Measurements from ENCODE around the gene FARP1.

The FARP1 gene

DNA sequence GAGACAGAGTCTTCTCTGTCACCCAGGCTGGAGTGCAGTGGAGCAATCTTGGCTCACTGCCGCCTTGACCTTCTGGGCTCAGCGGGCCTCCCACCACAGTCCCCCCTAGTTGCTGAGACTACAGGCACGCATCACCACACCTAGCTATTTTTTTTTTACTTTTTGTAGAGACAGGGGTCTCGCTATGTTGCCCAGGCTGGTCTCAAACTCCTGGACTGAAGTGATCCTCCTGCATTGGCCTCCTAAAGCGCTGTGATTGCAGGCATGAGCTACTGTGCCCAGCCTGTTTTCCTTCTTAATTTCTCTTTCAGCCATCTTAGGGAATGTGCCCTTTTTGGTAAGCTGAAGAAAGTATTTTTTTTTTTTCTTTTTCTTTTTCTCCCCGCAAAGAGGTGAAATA lies 76.8 kb downstream of the FARP1 start:
- in situ Hi-C loops (cut with HindIII; ENCODE audit: low sequenced_read_pairs): no loop called here
- H3K4me3 ChIP-seq (ENCODE audit: low read depth, low read length): no peak overlapping the region
- no peak for DNase-seq (ENCODE audit: low read depth)
- TF ChIP-seq, protein P1, sequence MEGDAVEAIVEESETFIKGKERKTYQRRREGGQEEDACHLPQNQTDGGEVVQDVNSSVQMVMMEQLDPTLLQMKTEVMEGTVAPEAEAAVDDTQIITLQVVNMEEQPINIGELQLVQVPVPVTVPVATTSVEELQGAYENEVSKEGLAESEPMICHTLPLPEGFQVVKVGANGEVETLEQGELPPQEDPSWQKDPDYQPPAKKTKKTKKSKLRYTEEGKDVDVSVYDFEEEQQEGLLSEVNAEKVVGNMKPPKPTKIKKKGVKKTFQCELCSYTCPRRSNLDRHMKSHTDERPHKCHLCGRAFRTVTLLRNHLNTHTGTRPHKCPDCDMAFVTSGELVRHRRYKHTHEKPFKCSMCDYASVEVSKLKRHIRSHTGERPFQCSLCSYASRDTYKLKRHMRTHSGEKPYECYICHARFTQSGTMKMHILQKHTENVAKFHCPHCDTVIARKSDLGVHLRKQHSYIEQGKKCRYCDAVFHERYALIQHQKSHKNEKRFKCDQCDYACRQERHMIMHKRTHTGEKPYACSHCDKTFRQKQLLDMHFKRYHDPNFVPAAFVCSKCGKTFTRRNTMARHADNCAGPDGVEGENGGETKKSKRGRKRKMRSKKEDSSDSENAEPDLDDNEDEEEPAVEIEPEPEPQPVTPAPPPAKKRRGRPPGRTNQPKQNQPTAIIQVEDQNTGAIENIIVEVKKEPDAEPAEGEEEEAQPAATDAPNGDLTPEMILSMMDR (IDR thresholded peaks at IDR 0.05; ENCODE audit: low read depth, low read length, missing control alignments): no peak

DNA sequence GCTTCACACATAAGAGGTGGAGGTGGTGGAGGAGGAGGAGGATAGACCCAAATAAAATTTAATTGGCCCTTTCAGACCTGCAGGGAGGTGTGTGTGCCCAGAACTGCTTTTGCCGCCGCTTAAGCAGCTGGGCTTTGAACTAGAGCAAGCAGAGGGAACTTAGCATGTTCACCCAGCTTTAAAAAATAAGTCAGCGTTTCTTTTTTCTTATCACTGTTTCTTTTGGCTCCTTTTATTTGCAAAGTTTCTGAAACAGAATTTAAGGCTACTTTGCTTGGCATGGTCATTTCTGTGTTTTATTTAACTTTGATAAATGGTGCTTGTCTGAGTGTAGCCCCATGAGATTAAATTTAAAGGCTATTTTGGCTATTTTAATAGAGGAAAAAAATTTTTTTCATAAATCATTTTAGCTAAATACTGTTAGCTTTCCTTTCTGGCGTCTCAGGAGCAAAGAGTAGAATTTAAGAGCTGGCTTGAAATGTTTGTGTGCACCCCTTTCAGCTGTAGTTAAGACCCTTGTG lies 77.4 kb downstream of the FARP1 start:
- DNase-seq (ENCODE audit: low read depth): no peak
- TF ChIP-seq, protein P1 (IDR thresholded peaks at IDR 0.05; ENCODE audit: low read depth, low read length, missing control alignments): no peak
- in situ Hi-C loops (cut with HindIII; ENCODE audit: low sequenced_read_pairs): no loop called here
- no peak overlapping the region for H3K4me3 ChIP-seq (ENCODE audit: low read depth, low read length)

DNA sequence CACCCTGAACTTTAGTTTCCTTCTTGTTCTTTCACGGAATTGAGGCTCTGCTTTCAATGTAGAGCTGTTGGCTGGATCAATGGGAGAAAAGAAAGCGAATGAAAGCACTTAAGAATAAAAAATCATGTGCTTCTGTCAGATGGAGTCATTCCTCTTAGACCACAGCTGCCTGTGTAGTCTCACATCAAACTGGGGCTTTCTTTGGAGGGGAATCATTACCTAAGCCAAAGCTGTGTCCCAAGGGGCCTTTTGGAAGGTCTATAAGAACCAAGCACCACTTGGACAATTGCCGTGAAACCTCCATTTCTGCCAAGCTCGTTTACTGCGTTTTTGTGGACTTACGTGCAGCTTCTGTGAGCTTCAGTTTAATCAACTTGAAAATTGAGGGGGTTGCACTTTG lies 78.3 kb downstream of the FARP1 start:
- in situ Hi-C loops (cut with HindIII; ENCODE audit: low sequenced_read_pairs): no loop called here
- TF ChIP-seq, protein P1 (IDR thresholded peaks at IDR 0.05; ENCODE audit: low read depth, low read length, missing control alignments): no peak
- H3K4me3 ChIP-seq (ENCODE audit: low read depth, low read length): no peak overlapping the region
- DNase-seq (ENCODE audit: low read depth): no peak

DNA sequence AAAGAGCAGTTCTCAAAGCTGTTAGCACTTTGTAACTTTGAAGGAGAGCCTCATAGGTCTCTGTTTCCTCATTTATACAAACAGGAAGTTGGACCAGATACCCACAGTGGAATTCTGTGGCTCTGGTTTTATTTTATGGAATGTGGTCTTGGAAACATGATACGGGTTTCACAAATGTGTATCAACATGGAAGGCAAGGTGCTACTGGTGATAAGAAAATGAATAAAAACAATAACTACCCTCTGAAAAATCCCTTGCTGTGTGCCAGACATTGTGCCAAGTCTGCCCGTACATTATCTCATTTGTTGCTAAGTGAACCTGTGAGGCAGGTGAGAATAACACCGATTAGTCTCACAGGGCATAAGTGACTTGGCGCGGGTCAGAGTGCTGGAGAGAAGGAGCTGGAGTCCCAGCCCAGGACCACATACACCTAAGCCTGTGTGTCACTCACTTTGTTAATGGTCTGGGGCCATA lies 79.2 kb downstream of the FARP1 start:
- TF ChIP-seq, protein P1 (IDR thresholded peaks at IDR 0.05; ENCODE audit: low read depth, low read length, missing control alignments): no peak
- peak; percentile 48 for DNase-seq (ENCODE audit: low read depth)
- in situ Hi-C loops (cut with HindIII; ENCODE audit: low sequenced_read_pairs): no loop called here
- H3K4me3 ChIP-seq (ENCODE audit: low read depth, low read length): no peak overlapping the region

DNA sequence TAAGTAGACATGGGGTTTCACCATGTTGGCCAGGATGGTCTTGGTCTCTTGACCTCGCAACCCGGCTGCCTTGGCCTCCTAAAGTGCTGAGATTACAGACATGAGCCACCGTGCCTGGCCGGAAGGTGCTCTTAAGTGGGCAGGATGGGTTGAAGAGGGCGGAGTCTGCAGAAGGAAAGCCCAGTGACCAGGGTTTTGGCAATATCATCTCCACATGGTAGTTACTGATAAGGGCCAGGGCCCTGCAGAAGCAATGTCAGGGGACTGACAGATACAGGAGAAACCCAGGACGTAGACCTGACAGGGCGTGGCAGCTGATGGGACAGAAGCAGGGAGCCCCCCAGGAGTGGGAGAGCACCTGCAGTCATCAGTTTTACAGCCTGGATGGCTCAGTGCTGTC lies 79.9 kb downstream of the FARP1 start:
- TF ChIP-seq, protein P1 (IDR thresholded peaks at IDR 0.05; ENCODE audit: low read depth, low read length, missing control alignments): no peak
- in situ Hi-C loops (cut with HindIII; ENCODE audit: low sequenced_read_pairs): no loop called here
- H3K4me3 ChIP-seq (ENCODE audit: low read depth, low read length): no peak overlapping the region

DNA sequence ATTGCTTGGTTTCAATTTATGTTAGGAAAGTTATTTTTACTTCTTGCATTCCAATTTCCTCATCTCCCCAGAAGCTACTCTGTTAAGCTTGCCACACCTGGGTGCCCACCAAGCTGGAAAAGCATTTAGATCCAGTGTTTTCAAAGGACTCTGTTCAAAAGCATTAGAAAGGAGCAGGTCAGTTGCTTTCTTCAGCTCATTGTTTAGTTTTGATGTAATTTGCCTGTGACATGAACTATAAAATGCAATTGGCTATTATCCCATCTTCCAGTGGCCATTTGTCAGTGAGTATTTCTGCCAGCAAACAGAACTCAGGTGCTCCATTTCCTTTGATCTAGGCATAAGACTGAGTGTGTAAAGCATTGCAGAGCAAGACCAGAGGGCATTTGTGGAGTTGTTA lies 80.8 kb downstream of the FARP1 start:
- DNase-seq (ENCODE audit: low read depth): no peak
- no peak overlapping the region for H3K4me3 ChIP-seq (ENCODE audit: low read depth, low read length)
- TF ChIP-seq, protein P1 (IDR thresholded peaks at IDR 0.05; ENCODE audit: low read depth, low read length, missing control alignments): no peak
- in situ Hi-C loops (cut with HindIII; ENCODE audit: low sequenced_read_pairs): no loop called here

More for the DNA sequence above, 79.9 kb downstream of the FARP1 start:
- DNase-seq (ENCODE audit: low read depth): no peak
